ENCODE measurements around the gene HMGCR.

Gene HMGCR

GRCh38 chr5:75361310-75361709 lies 24.3 kb downstream of the HMGCR start:
- peaks cover 30 to 59% of the 10 kb centered on the region in 2 donors for H3K36me3 ChIP-seq (ENCODE audit: control insufficient read depth in 1 of 2, insufficient read depth in 2 of 2, low read length in 2 of 2)

GRCh38 chr5:75362474-75362975 lies 25.5 kb downstream of the HMGCR start:
- peaks cover 20 to 47% of the 10 kb centered on the region in 2 donors for H3K36me3 ChIP-seq (ENCODE audit: control insufficient read depth in 1 of 2, insufficient read depth in 2 of 2, low read length in 2 of 2)
- no peak overlapping the region for H3K4me3 ChIP-seq (ENCODE audit: low read depth in 1 of 2, low read length in 2 of 2)
- no peak overlapping the region for H3K27ac ChIP-seq (ENCODE audit: low read depth, low read length)
- no peaks in the 10 kb centered on the region for H3K27me3 ChIP-seq (ENCODE audit: control insufficient read depth in 1 of 2, insufficient read depth in 2 of 2, low read length in 2 of 2)
- H3K9ac ChIP-seq (ENCODE audit: low read depth in 1 of 2, low read length in 2 of 2): no peak overlapping the region
- peaks cover 4 to 5% of the 10 kb centered on the region in 2 donors for H3K4me1 ChIP-seq (ENCODE audit: control insufficient read depth in 1 of 2, insufficient read depth in 2 of 2, low read length in 2 of 2)
- H3K9me3 ChIP-seq (ENCODE audit: control insufficient read depth in 1 of 2, low read length in 2 of 2): no peaks in the 10 kb centered on the region

More at GRCh38 chr5:75361310-75361709, 24.3 kb downstream of the HMGCR start:
- Histone ChIP-seq H3K4me3 (ENCODE audit: low read depth in 1 of 2, low read length in 2 of 2) (no peak overlapping the region), H3K27ac (ENCODE audit: low read depth, low read length) (no peak overlapping the region), H3K4me1 (ENCODE audit: control insufficient read depth in 1 of 2, insufficient read depth in 2 of 2, low read length in 2 of 2) (peaks cover 4 to 5% of the 10 kb centered on the region in 2 donors), H3K9me3 (ENCODE audit: control insufficient read depth in 1 of 2, low read length in 2 of 2) (no peaks in the 10 kb centered on the region), H3K9ac (ENCODE audit: low read depth in 1 of 2, low read length in 2 of 2) (no peak overlapping the region), H3K27me3 (ENCODE audit: control insufficient read depth in 1 of 2, insufficient read depth in 2 of 2, low read length in 2 of 2) (no peaks in the 10 kb centered on the region)

- H3K9me3 ChIP-seq (ENCODE audit: control insufficient read depth in 1 of 2, low read length in 2 of 2): no peaks in the 10 kb centered on the region
- H3K4me3 ChIP-seq (ENCODE audit: low read depth in 1 of 2, low read length in 2 of 2): no peak overlapping the region
- H3K36me3 ChIP-seq (ENCODE audit: control insufficient read depth in 1 of 2, insufficient read depth in 2 of 2, low read length in 2 of 2): peaks cover 20 to 41% of the 10 kb centered on the region in 2 donors
- H3K4me1 ChIP-seq (ENCODE audit: control insufficient read depth in 1 of 2, insufficient read depth in 2 of 2, low read length in 2 of 2): peaks cover 4 to 5% of the 10 kb centered on the region in 2 donors
- H3K9ac ChIP-seq (ENCODE audit: low read depth in 1 of 2, low read length in 2 of 2): no peak overlapping the region
- no peaks in the 10 kb centered on the region for H3K27me3 ChIP-seq (ENCODE audit: control insufficient read depth in 1 of 2, insufficient read depth in 2 of 2, low read length in 2 of 2)
- no peak overlapping the region for H3K27ac ChIP-seq (ENCODE audit: low read depth, low read length)
These were observed 26.1 kb downstream of the HMGCR start for GRCh38 chr5:75363111-75363510.

GRCh38 chr5:75363726-75364495 lies 26.9 kb downstream of the HMGCR start:
- Histone ChIP-seq H3K27ac (ENCODE audit: low read depth, low read length) (no peak overlapping the region), H3K4me3 (ENCODE audit: low read depth in 1 of 2, low read length in 2 of 2) (no peak overlapping the region)

GRCh38 chr5:75364571-75365280 lies 27.7 kb downstream of the HMGCR start:
- H3K4me1 ChIP-seq (ENCODE audit: control insufficient read depth in 1 of 2, insufficient read depth in 2 of 2, low read length in 2 of 2): peaks cover 4 to 5% of the 10 kb centered on the region in 2 donors
- H3K4me3 ChIP-seq (ENCODE audit: low read depth in 1 of 2, low read length in 2 of 2): no peak overlapping the region
- H3K9me3 ChIP-seq (ENCODE audit: control insufficient read depth in 1 of 2, low read length in 2 of 2): no peaks in the 10 kb centered on the region
- H3K27ac ChIP-seq (ENCODE audit: low read depth, low read length): no peak overlapping the region
- H3K9ac ChIP-seq (ENCODE audit: low read depth in 1 of 2, low read length in 2 of 2): no peak overlapping the region
- peaks cover 11 to 26% of the 10 kb centered on the region in 2 donors for H3K36me3 ChIP-seq (ENCODE audit: control insufficient read depth in 1 of 2, insufficient read depth in 2 of 2, low read length in 2 of 2)
- H3K27me3 ChIP-seq (ENCODE audit: control insufficient read depth in 1 of 2, insufficient read depth in 2 of 2, low read length in 2 of 2): no peaks in the 10 kb centered on the region

More at GRCh38 chr5:75363726-75364495, 26.9 kb downstream of the HMGCR start:
- Histone ChIP-seq H3K27me3 (ENCODE audit: control insufficient read depth in 1 of 2, insufficient read depth in 2 of 2, low read length in 2 of 2) (no peaks in the 10 kb centered on the region), H3K36me3 (ENCODE audit: control insufficient read depth in 1 of 2, insufficient read depth in 2 of 2, low read length in 2 of 2) (peaks cover 20 to 34% of the 10 kb centered on the region in 2 donors), H3K9ac (ENCODE audit: low read depth in 1 of 2, low read length in 2 of 2) (no peak overlapping the region), H3K9me3 (ENCODE audit: control insufficient read depth in 1 of 2, low read length in 2 of 2) (no peaks in the 10 kb centered on the region), H3K4me1 (ENCODE audit: control insufficient read depth in 1 of 2, insufficient read depth in 2 of 2, low read length in 2 of 2) (peaks cover 4 to 5% of the 10 kb centered on the region in 2 donors)

GRCh38 chr5:75365740-75366139 lies 28.7 kb downstream of the HMGCR start:
- Histone ChIP-seq H3K27ac (ENCODE audit: low read depth, low read length) (no peak overlapping the region), H3K27me3 (ENCODE audit: control insufficient read depth in 1 of 2, insufficient read depth in 2 of 2, low read length in 2 of 2) (no peaks in the 10 kb centered on the region), H3K4me3 (ENCODE audit: low read depth in 1 of 2, low read length in 2 of 2) (no peak overlapping the region), H3K9me3 (ENCODE audit: control insufficient read depth in 1 of 2, low read length in 2 of 2) (no peaks in the 10 kb centered on the region), H3K9ac (ENCODE audit: low read depth in 1 of 2, low read length in 2 of 2) (no peak overlapping the region), H3K36me3 (ENCODE audit: control insufficient read depth in 1 of 2, insufficient read depth in 2 of 2, low read length in 2 of 2) (peaks cover 1 to 16% of the 10 kb centered on the region in 2 donors), H3K4me1 (ENCODE audit: control insufficient read depth in 1 of 2, insufficient read depth in 2 of 2, low read length in 2 of 2) (peaks cover 4 to 5% of the 10 kb centered on the region in 2 donors)

GRCh38 chr5:75366787-75367186 lies 29.8 kb downstream of the HMGCR start:
- Histone ChIP-seq H3K36me3 (ENCODE audit: control insufficient read depth in 1 of 2, insufficient read depth in 2 of 2, low read length in 2 of 2) (peaks cover 0 to 12% of the 10 kb centered on the region in 2 donors), H3K27me3 (ENCODE audit: control insufficient read depth in 1 of 2, insufficient read depth in 2 of 2, low read length in 2 of 2) (no peaks in the 10 kb centered on the region), H3K9ac (ENCODE audit: low read depth in 1 of 2, low read length in 2 of 2) (no peak overlapping the region), H3K27ac (ENCODE audit: low read depth, low read length) (no peak overlapping the region), H3K4me3 (ENCODE audit: low read depth in 1 of 2, low read length in 2 of 2) (no peak overlapping the region), H3K9me3 (ENCODE audit: control insufficient read depth in 1 of 2, low read length in 2 of 2) (no peaks in the 10 kb centered on the region), H3K4me1 (ENCODE audit: control insufficient read depth in 1 of 2, insufficient read depth in 2 of 2, low read length in 2 of 2) (peaks cover 4 to 5% of the 10 kb centered on the region in 2 donors)

GRCh38 chr5:75367401-75367800 lies 30.4 kb downstream of the HMGCR start:
- Histone ChIP-seq H3K9ac (ENCODE audit: low read depth in 1 of 2, low read length in 2 of 2) (no peak overlapping the region), H3K36me3 (ENCODE audit: control insufficient read depth in 1 of 2, insufficient read depth in 2 of 2, low read length in 2 of 2) (peaks cover 0 to 8% of the 10 kb centered on the region in 2 donors), H3K27ac (ENCODE audit: low read depth, low read length) (no peak overlapping the region), H3K27me3 (ENCODE audit: control insufficient read depth in 1 of 2, insufficient read depth in 2 of 2, low read length in 2 of 2) (no peaks in the 10 kb centered on the region), H3K4me1 (ENCODE audit: control insufficient read depth in 1 of 2, insufficient read depth in 2 of 2, low read length in 2 of 2) (peaks cover 4 to 5% of the 10 kb centered on the region in 2 donors), H3K9me3 (ENCODE audit: control insufficient read depth in 1 of 2, low read length in 2 of 2) (no peaks in the 10 kb centered on the region), H3K4me3 (ENCODE audit: low read depth in 1 of 2, low read length in 2 of 2) (no peak overlapping the region)

GRCh38 chr5:75368391-75368790 lies 31.4 kb downstream of the HMGCR start:
- Histone ChIP-seq H3K27me3 (ENCODE audit: control insufficient read depth in 1 of 2, insufficient read depth in 2 of 2, low read length in 2 of 2) (no peaks in the 10 kb centered on the region), H3K9me3 (ENCODE audit: control insufficient read depth in 1 of 2, low read length in 2 of 2) (no peaks in the 10 kb centered on the region)

GRCh38 chr5:75373862-75374261 lies 36.8 kb downstream of the HMGCR start:
- no peak overlapping the region for H3K27ac ChIP-seq (ENCODE audit: low read depth, low read length)
- H3K4me3 ChIP-seq (ENCODE audit: low read depth in 1 of 2, low read length in 2 of 2): no peak overlapping the region
- H3K27me3 ChIP-seq (ENCODE audit: control insufficient read depth in 1 of 2, insufficient read depth in 2 of 2, low read length in 2 of 2): no peaks in the 10 kb centered on the region
- H3K36me3 ChIP-seq (ENCODE audit: control insufficient read depth in 1 of 2, insufficient read depth in 2 of 2, low read length in 2 of 2): peaks cover 14 to 15% of the 10 kb centered on the region in 2 donors
- no peaks in the 10 kb centered on the region for H3K4me1 ChIP-seq (ENCODE audit: control insufficient read depth in 1 of 2, insufficient read depth in 2 of 2, low read length in 2 of 2)
- H3K9me3 ChIP-seq (ENCODE audit: control insufficient read depth in 1 of 2, low read length in 2 of 2): no peaks in the 10 kb centered on the region
- no peak overlapping the region for H3K9ac ChIP-seq (ENCODE audit: low read depth in 1 of 2, low read length in 2 of 2)

More at GRCh38 chr5:75368391-75368790, 31.4 kb downstream of the HMGCR start:
- Histone ChIP-seq H3K4me3 (ENCODE audit: low read depth in 1 of 2, low read length in 2 of 2) (no peak overlapping the region), H3K4me1 (ENCODE audit: control insufficient read depth in 1 of 2, insufficient read depth in 2 of 2, low read length in 2 of 2) (peaks cover 3 to 5% of the 10 kb centered on the region in 2 donors), H3K27ac (ENCODE audit: low read depth, low read length) (no peak overlapping the region), H3K9ac (ENCODE audit: low read depth in 1 of 2, low read length in 2 of 2) (no peak overlapping the region), H3K36me3 (ENCODE audit: control insufficient read depth in 1 of 2, insufficient read depth in 2 of 2, low read length in 2 of 2) (no peaks in the 10 kb centered on the region)

Data from duodenal mucosa (tissue), 2 donors.